Caco-2 (cell line): ENCODE results near the gene NUDT14. TPM values are rescaled to one million over a fixed set of nuclear protein-coding genes. Genes with fewer than 3 reads are reported as not detected.
A peak's percentile ranks its signal among the peaks of the same experiment; 100 is the strongest.

Source experiments
- BruUV-seq: library from RNA; stranded (reverse); fragments of 400-500 nt; replicated peaks from 2 replicates; lab custom pipeline; 2021; lab: Mats Ljungman, UMichigan
- CTCF ChIA-PET: fragments of 300-600 bp; sonication (Branson Sonifier 250); formaldehyde crosslinking; loops from one replicate; lab custom pipeline; 2022; ENCODE audit warnings: antibody characterized with exemption; lab: Charles Lee
- POLR2A ChIA-PET: fragments of 300-600 bp; sonication (Branson Sonifier 250); formaldehyde crosslinking; loops from one replicate; lab custom pipeline; 2022; ENCODE audit warnings: antibody characterized with exemption; lab: Charles Lee
- DNase-seq, 2 experiments: peaks; one replicate each; pipeline versions ENCODE4 v3.0.0 to v3.0.0-alpha.2; 2020 to 2022
- H3K27me3 ChIP-seq: replicated peaks from 2 replicates; pipeline ENCODE4 v1.6.0; 2011; ENCODE audit warnings: low read length; ENCODE audit not compliant: control insufficient read depth, insufficient read depth
- H3K36me3 ChIP-seq: 2 replicates; pipeline ENCODE4 v1.5.1; 2011; ENCODE audit warnings: low read length; ENCODE audit not compliant: control insufficient read depth, insufficient read depth
- H3K4me1 ChIP-seq: fragments of 250-450 bp; sonication (Bioruptor Pico); 2 replicates; pipeline ENCODE4 v1.5.1; 2020; ENCODE audit warnings: mild to moderate bottlenecking
- H3K4me3 ChIP-seq: 2 replicates; pipeline ENCODE4 v1.5.1; 2011; ENCODE audit warnings: low read depth, mild to moderate bottlenecking, control low read depth, low read length
- H3K9me3 ChIP-seq: fragments of 250-450 bp; sonication (Bioruptor Pico); 2 replicates; pipeline ENCODE4 v1.5.1; 2020; ENCODE audit warnings: mild to moderate bottlenecking, moderate library complexity
- H3K27ac Mint-ChIP-seq: one replicate; pipeline ENCODE4 v1.8.0; 2022; ENCODE audit warnings: mixed read lengths; ENCODE audit not compliant: unreplicated experiment
- H3K27me3 Mint-ChIP-seq: one replicate; pipeline ENCODE4 v1.8.0; 2022; ENCODE audit warnings: mixed read lengths; ENCODE audit not compliant: insufficient read depth, unreplicated experiment
- H3K36me3 Mint-ChIP-seq: one replicate; pipeline ENCODE4 v1.8.0; 2022; ENCODE audit warnings: mild to moderate bottlenecking, mixed read lengths; ENCODE audit not compliant: insufficient read depth, unreplicated experiment
- H3K4me1 Mint-ChIP-seq: one replicate; pipeline ENCODE4 v1.8.0; 2022; ENCODE audit warnings: low read depth, mixed read lengths; ENCODE audit not compliant: unreplicated experiment
- H3K4me3 Mint-ChIP-seq: one replicate; pipeline ENCODE4 v1.8.0; 2022; ENCODE audit warnings: mild to moderate bottlenecking, moderate library complexity, mixed read lengths; ENCODE audit not compliant: unreplicated experiment
- H3K9me3 Mint-ChIP-seq: one replicate; pipeline ENCODE4 v1.8.0; 2022; ENCODE audit warnings: mixed read lengths; ENCODE audit not compliant: unreplicated experiment
- CTCF ChIP-seq, 2 experiments: fragments of 200-600 bp in 1 of 2; IDR thresholded peaks; 1 replicate in 1 of 2; 2 replicates in 1 of 2; pipeline versions ENCODE4 v1.5.1 to v1.8.0; 2011 to 2022; ENCODE audit warnings: antibody characterized with exemption in 1 of 2, control low read depth in 1 of 2, inconsistent platforms in 1 of 2, low read depth in 1 of 2, low read length in 1 of 2, mild to moderate bottlenecking in 1 of 2, moderate library complexity in 1 of 2; ENCODE audit not compliant: insufficient read depth in 1 of 2, severe bottlenecking in 1 of 2, unreplicated experiment in 1 of 2
- intact Hi-C: fragments of 100-400 bp; cut with micrococcal nuclease; formaldehyde crosslinking; loops from one replicate; pipeline ENCODE4 v1.10.0; 2022; ENCODE audit not compliant: unreplicated experiment
- total RNA-seq: library from RNA; stranded (reverse); gene quantifications from 2 replicates; pipeline ENCODE4 v1.2.3, GENCODE V29; 2022

NUDT14 gene
- total RNA-seq, 1 experiment from 2014 or later: 63.4 TPM

GRCh38 chr14:105172476-105172875, 8.6 kb downstream of the NUDT14 start:
- no peaks in the 10 kb centered on the region for H3K4me1 Mint-ChIP-seq
- H3K9me3 Mint-ChIP-seq: no peaks in the 10 kb centered on the region
- no peak for DNase-seq
- intact Hi-C loops: no loop called here
- H3K9me3 ChIP-seq: no peaks in the 10 kb centered on the region
- no peak overlapping the region for H3K27ac Mint-ChIP-seq
- H3K4me3 ChIP-seq: no peak overlapping the region
- no peaks in the 10 kb centered on the region for H3K27me3 Mint-ChIP-seq
- no peaks in the 10 kb centered on the region for H3K4me1 ChIP-seq
- no peaks in the 10 kb centered on the region for H3K36me3 ChIP-seq
- no TSS peak for BruUV-seq
- no peaks in the 10 kb centered on the region; the same call in 1 of the 2 replicates for H3K27me3 ChIP-seq
- no peak overlapping the region for H3K4me3 Mint-ChIP-seq
- H3K36me3 Mint-ChIP-seq: peaks cover 14% of the 10 kb centered on the region
- ChIA-PET POLR2A (no interaction called here), CTCF (interaction anchor here (0.6 kb wide), 2 partner anchors 8 to 28 kb away, joined by 3 read pairs; no protein-coding TSS in a partner anchor)
- TF ChIP-seq CTCF (IDR thresholded peaks at IDR 0.05; ENCODE audit: insufficient read depth in 1 of 2, low read depth in 1 of 2, low read length in 1 of 2, severe bottlenecking in 1 of 2, unreplicated experiment in 1 of 2): no peak

GRCh38 chr14:105171004-105171673, 10.0 kb downstream of the NUDT14 start:
- Histone ChIP-seq H3K27me3 (no peaks in the 10 kb centered on the region; the same call in 1 of the 2 replicates), H3K4me3 (no peak overlapping the region), H3K36me3 (no peaks in the 10 kb centered on the region), H3K4me1 (peaks cover 6% of the 10 kb centered on the region), H3K9me3 (no peaks in the 10 kb centered on the region)
- no peaks in the 10 kb centered on the region for H3K27me3 Mint-ChIP-seq
- BruUV-seq: no TSS peak
- H3K36me3 Mint-ChIP-seq: peaks cover 14% of the 10 kb centered on the region
- H3K4me3 Mint-ChIP-seq: no peak overlapping the region
- ChIA-PET POLR2A (no interaction called here), CTCF (interaction anchor here (1.9 kb wide), 1 partner anchor 10 kb away, joined by 7 read pairs; the partner anchor contains the start of gene NUDT14)
- DNase-seq: no peak
- no peak overlapping the region for H3K27ac Mint-ChIP-seq
- H3K9me3 Mint-ChIP-seq: no peaks in the 10 kb centered on the region
- H3K4me1 Mint-ChIP-seq: no peaks in the 10 kb centered on the region
- TF ChIP-seq CTCF (IDR thresholded peaks at IDR 0.05; ENCODE audit: insufficient read depth in 1 of 2, low read depth in 1 of 2, low read length in 1 of 2, severe bottlenecking in 1 of 2, unreplicated experiment in 1 of 2): no peak
- intact Hi-C loops: no loop called here

- H3K27ac Mint-ChIP-seq: peak overlapping the region; percentile 40
- no peaks in the 10 kb centered on the region for H3K9me3 ChIP-seq
- CTCF ChIA-PET: interaction anchor here (0.5 to 1.9 kb wide), 4 partner anchors 11 to 242 kb away, joined by 3 to 7 read pairs (median 4); partner anchors contain the start of gene NUDT14
- no peak for TF ChIP-seq CTCF (IDR thresholded peaks at IDR 0.05; ENCODE audit: insufficient read depth in 1 of 2, low read depth in 1 of 2, low read length in 1 of 2, severe bottlenecking in 1 of 2, unreplicated experiment in 1 of 2)
- POLR2A ChIA-PET: interaction anchor here (0.5 to 0.6 kb wide), 2 partner anchors 12 to 151 kb away, joined by 4 to 9 read pairs; no protein-coding TSS in a partner anchor
- intact Hi-C loops: no loop called here
- no peaks in the 10 kb centered on the region for H3K4me1 Mint-ChIP-seq
- BruUV-seq: no TSS peak
- no peaks in the 10 kb centered on the region; the same call in 1 of the 2 replicates for H3K27me3 ChIP-seq
- no peak overlapping the region for H3K4me3 ChIP-seq
- no peaks in the 10 kb centered on the region for H3K9me3 Mint-ChIP-seq
- H3K36me3 ChIP-seq: no peaks in the 10 kb centered on the region
- peaks cover 6% of the 10 kb centered on the region for H3K4me1 ChIP-seq
- peak overlapping the region; percentile 66 for H3K4me3 Mint-ChIP-seq
- H3K36me3 Mint-ChIP-seq: peaks cover 14% of the 10 kb centered on the region
- peak in 1 of 2 experiments; percentile 24 for DNase-seq
- no peaks in the 10 kb centered on the region for H3K27me3 Mint-ChIP-seq
These were observed 11.1 kb downstream of the NUDT14 start for GRCh38 chr14:105169776-105170655.
